HFFc6 (cell line): ENCODE results near the gene ASNS. TPM values are rescaled to one million over a fixed set of nuclear protein-coding genes. Genes with fewer than 3 reads are reported as not detected.

Experiments used
- DNase-seq: peaks from one replicate; pipeline ENCODE4 v3.0.0-alpha.2; 2018
- H3K27ac Mint-ChIP-seq: 2 replicates; pipeline ENCODE4 v1.8.0; 2020; ENCODE audit warnings: mild to moderate bottlenecking, mixed read lengths
- H3K27me3 Mint-ChIP-seq: 2 replicates; pipeline ENCODE4 v1.8.0; 2021; ENCODE audit warnings: mild to moderate bottlenecking, moderate library complexity, mixed read lengths; ENCODE audit not compliant: insufficient read depth
- H3K36me3 Mint-ChIP-seq: 2 replicates; pipeline ENCODE4 v1.8.0; 2021; ENCODE audit warnings: low read depth, mixed read lengths
- H3K4me1 Mint-ChIP-seq: 2 replicates; pipeline ENCODE4 v1.8.0; 2020; ENCODE audit warnings: low read depth, mixed read lengths
- H3K4me3 Mint-ChIP-seq: 2 replicates; pipeline ENCODE4 v1.8.0; 2020; ENCODE audit warnings: mild to moderate bottlenecking, moderate library complexity, mixed read lengths
- H3K9me3 Mint-ChIP-seq: 2 replicates; pipeline ENCODE4 v1.8.0; 2020; ENCODE audit warnings: mild to moderate bottlenecking, mixed read lengths
- CTCF ChIP-seq: fragments of 200-600 bp; sonication (generic); IDR thresholded peaks from 2 replicates; pipeline ENCODE4 v1.5.0; 2021; ENCODE audit warnings: antibody characterized with exemption, mild to moderate bottlenecking
- total RNA-seq, 6 experiments: library from RNA; stranded (reverse); fragmentation: NEBNext Ultra II Directional; extraction: Animal tissue kit (Norgen Biotek cat#: 25700); gene quantifications; 2 replicates in 1 of 6; 3 replicates in 5 of 6; pipeline ENCODE4 v1.2.3, GENCODE V29; 2021

Gene ASNS
- total RNA-seq, 6 experiments from 2014 or later = 28.6 to 44.6 (median 30.6) TPM

GRCh38 chr7:97845622-97846203 lies 26.5 kb downstream of the ASNS start:
- H3K9me3 Mint-ChIP-seq = peaks cover 7% of the 10 kb centered on the region; the same call in 1 of the 2 replicates
- peaks cover 4% of the 10 kb centered on the region; the same call in 1 of the 2 replicates for H3K27me3 Mint-ChIP-seq
- H3K27ac Mint-ChIP-seq = no peak overlapping the region
- no peak overlapping the region for H3K4me3 Mint-ChIP-seq
- TF ChIP-seq CTCF = peak; percentile 77
- H3K4me1 Mint-ChIP-seq = no peaks in the 10 kb centered on the region
- DNase-seq = peak; percentile 24
- H3K36me3 Mint-ChIP-seq = no peaks in the 10 kb centered on the region; the same call in 1 of the 2 replicates

GRCh38 chr7:97844036-97844435 lies 28.2 kb downstream of the ASNS start:
- Mint-ChIP-seq H3K36me3 (no peaks in the 10 kb centered on the region), H3K9me3 (peaks cover 7% of the 10 kb centered on the region; the same call in 1 of the 2 replicates), H3K27ac (no peak overlapping the region), H3K27me3 (peaks cover 4% of the 10 kb centered on the region; the same call in 1 of the 2 replicates), H3K4me3 (no peak overlapping the region), H3K4me1 (no peaks in the 10 kb centered on the region)
- TF ChIP-seq CTCF = peak; percentile 55
- DNase-seq = no peak

- H3K4me1 Mint-ChIP-seq = no peaks in the 10 kb centered on the region
- no peak for DNase-seq
- H3K9me3 Mint-ChIP-seq = peaks cover 7% of the 10 kb centered on the region; the same call in 1 of the 2 replicates
- no peak for TF ChIP-seq CTCF
- no peak overlapping the region for H3K4me3 Mint-ChIP-seq
- no peaks in the 10 kb centered on the region for H3K36me3 Mint-ChIP-seq
- H3K27me3 Mint-ChIP-seq = peaks cover 7% of the 10 kb centered on the region
- H3K27ac Mint-ChIP-seq = no peak overlapping the region
These were observed 29.3 kb downstream of the ASNS start for GRCh38 chr7:97842772-97843345.

- H3K36me3 Mint-ChIP-seq = no peaks in the 10 kb centered on the region
- no peak for DNase-seq
- no peak for TF ChIP-seq CTCF
- no peak overlapping the region for H3K4me3 Mint-ChIP-seq
- no peaks in the 10 kb centered on the region for H3K4me1 Mint-ChIP-seq
- H3K9me3 Mint-ChIP-seq = peaks cover 7% of the 10 kb centered on the region; the same call in 1 of the 2 replicates
- peaks cover 7% of the 10 kb centered on the region for H3K27me3 Mint-ChIP-seq
- no peak overlapping the region for H3K27ac Mint-ChIP-seq
These were observed 30.2 kb downstream of the ASNS start for GRCh38 chr7:97842006-97842405.

- peak; percentile 85 for TF ChIP-seq CTCF
- Mint-ChIP-seq H3K27me3 (peaks cover 4% of the 10 kb centered on the region), H3K27ac (no peak overlapping the region), H3K4me1 (no peaks in the 10 kb centered on the region), H3K4me3 (no peak overlapping the region), H3K9me3 (no peaks in the 10 kb centered on the region), H3K36me3 (no peaks in the 10 kb centered on the region)
- peak; percentile 64 for DNase-seq
These were observed 36.7 kb downstream of the ASNS start for GRCh38 chr7:97835296-97836138.
